Peyer's patch (tissue), 4 donors: Measurements from ENCODE around the gene TEK.

Experiments used
- CTCF ChIP-seq, 6 experiments: fragments of 450-650 bp in 4 of 6; fragments of 200-600 bp in 2 of 6; sonication (generic) in 1 of 6; IDR thresholded peaks; one replicate each; pipeline ENCODE4 v1.5.1; 2017 to 2019; ENCODE audit warnings: antibody characterized with exemption in 6 of 6, mild to moderate bottlenecking in 3 of 6, moderate library complexity in 1 of 6
- POLR2A ChIP-seq, 2 donors: fragments of 450-650 bp; IDR thresholded peaks; one replicate each; pipeline ENCODE4 v1.5.1; 2017; ENCODE audit warnings: antibody characterized with exemption in 2 of 2, mild to moderate bottlenecking in 2 of 2, moderate library complexity in 2 of 2

- TF ChIP-seq CTCF (IDR thresholded peaks at IDR 0.05) (no peak), POLR2A (IDR thresholded peaks at IDR 0.05) (no peak)
Measured at GRCh38 chr9:27212191-27212590, 103.2 kb downstream of the TEK start.
